NCI-H510A (cell line): ENCODE data around the gene KRTAP5-7.

Source experiments
- DNase-seq: peaks from one replicate; lab custom pipeline; 2025; lab: John Stamatoyannopoulos, UW

The KRTAP5-7 gene

DNA sequence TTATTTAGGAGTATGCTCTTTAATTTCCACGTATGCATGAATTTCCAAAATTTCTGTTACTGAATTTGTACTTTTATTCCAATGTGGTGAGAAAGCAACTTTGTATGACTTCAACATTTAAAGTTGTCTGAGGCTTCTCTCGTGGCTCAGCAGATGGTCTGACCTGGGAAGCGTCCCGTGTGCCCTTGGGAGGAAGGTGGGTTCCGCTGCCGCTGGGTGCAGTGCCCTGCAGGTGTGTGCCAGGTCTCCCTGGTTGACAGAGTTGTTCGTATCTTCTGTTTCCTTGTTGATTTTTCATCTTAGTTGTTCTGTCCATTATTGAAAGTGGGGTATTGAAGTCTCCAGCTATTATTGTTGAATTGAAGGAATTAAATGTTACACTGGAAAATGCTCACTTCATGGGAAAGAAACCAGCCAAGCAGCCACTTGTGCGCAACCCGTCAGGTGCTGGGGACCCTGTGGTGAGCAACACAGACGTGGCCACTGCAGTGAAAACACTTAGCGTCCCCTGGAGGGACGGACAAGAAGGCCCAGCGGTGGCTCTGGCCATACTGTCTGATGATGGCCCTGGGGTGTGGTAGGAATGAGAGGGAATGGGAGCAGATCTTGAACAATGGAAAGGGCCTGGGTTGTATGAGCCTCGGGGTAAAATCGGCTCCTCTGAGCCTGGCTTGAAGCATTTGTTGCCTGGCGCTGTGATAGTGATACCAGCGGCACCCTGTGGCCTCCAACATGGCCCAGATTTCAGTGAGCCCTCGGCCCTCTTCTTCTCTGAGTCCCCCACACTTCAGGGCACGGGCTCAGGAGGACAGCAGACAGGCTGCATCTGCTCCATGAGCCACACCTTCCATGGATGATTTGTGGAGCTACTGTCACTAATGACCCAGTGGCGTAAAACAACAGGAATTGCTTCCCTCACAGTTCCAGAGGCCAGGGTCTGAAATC is 31.5 kb upstream of the KRTAP5-7 start:
- DNase-seq = no peak

DNA sequence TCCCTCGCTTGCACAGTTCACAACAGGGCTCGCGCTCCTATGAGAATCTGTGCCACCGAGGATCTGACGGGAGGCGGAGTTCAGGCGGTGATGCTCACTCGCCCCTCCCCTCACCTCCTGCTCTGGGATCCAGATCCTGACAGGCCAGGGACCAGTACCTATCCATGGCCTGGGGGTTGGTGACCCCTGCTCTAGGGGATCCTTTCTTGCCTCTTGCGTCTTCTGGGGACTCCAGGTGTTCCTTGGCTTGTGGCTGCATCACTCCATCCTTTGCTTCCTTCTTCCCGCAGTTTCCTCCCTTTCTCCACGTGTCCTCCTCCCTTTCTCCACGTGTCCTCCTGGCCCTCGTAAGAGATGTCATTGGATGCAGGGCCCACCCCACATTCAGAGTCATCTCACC is 30.6 kb upstream of the KRTAP5-7 start:
- DNase-seq = no peak

DNA sequence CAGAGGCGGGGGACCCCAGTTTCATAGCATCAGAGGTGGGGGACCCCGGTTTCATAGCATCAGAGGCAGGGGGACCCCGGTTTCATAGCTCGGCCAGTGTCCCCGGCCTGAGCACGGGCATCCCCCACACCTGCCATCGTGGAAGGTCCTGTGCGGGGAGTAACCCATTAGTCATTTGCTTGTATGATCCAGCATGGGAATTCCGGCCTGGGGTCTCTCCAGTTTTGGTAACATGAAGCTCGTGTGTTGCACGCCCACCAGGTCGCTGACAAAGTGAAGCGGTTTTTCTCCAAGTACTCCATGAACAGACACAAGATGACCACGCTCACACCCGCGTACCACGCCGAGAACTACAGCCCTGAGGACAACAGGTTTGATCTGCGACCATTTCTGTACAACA is 29.0 kb upstream of the KRTAP5-7 start:
- DNase-seq = no peak

DNA sequence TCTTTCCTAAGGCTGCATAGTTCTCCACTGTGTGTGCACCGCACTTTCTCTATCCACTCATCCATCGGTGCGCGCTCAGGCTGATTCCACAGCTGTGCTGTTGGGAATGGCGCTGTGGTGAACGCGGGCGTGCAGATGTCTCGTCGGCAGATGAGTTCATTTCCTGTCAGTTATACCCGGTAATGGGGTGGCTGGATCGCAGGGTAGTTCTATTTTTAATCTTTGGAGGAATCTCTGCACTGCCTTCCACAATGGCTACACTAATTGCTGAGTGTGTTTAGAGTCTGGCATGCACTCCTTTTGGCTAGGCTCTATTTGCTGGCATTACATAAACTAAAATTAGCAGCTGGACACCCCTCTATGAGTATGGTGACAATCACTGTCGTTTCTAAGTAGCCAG is 27.9 kb upstream of the KRTAP5-7 start:
- no peak for DNase-seq

DNA sequence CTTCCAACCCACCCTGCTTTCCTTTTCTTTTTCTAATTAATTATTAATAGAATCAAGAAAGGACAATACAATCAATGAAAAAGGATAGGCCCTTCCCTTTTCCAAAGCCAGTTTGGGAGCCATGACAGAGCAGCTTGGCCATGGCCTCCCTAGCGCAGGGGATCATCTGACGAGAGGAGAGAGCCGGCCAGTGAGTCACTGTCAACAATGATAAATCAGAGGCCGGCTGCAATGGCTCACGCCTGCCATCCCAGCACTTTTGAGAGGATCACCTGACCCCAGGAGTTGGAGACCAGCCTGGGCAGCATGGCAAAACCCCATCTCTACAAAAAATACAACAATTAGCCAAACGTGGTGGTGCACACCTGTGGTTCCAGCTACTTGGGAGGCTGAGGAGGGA is 27.5 kb upstream of the KRTAP5-7 start:
- no peak for DNase-seq

DNA sequence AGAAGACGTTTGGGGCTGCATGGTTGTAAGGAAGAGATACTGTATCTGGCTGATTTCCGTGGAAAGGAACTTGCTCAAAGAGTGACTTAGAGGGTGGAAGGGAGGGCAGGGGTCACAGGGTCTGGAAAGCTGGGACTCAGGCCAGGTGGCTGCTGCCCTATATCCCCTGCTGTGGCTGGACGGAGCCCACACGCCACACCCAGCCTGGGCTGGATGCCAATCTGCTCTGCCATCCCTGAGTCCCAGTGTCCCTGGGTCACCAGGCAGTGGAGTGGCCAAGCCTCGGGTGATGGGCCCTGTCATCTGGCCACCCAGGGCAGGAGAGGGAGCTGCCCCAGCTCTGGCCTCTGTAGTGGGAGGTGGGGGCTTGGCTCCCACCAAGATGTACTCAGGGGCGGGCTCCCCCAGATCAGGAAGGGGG is 26.5 kb upstream of the KRTAP5-7 start:
- no peak for DNase-seq

DNA sequence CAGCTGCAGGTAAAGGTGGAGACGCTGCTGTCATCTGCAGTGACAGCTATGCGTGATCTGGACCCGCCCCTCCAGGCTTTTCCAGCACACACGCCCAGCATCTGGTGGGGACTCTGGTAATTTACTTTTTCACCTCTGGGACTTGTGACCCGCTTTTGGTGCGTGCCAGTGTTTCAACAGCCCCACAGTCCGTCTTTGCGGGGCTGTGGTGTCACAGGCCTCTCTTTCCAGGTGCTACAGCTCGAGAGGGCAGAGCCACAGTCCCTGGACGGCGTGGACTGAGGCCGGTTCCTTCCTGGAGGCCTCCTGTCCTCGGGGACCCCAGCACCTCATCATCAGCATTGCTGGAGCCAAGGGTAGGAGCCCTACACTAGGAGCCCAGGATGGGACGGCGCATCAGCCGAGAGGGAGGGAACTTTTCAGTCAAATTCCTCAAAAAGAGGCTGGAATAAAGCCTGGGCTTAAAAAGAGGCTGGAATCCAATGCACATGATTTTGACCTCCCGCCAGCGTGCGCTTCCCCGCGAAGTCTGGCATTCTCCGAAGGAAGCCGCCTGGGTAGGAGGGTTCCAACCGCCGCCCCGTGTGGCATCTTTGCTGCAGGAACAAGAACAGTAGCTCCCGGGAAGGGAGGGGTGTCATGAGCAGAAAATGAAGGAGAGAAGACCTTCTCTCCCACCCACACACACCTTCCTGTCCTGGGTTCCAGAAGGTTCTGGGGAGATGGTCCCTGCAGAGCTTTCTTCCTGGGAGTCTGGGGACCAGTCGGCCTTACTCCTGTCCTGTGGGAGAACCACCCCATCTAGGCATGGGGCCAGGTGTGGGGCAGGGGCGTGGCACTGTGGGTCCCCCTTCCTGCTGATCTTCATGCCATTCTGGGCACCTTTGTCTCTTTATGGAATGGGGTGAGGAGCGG is 25.7 kb upstream of the KRTAP5-7 start:
- DNase-seq = no peak

DNA sequence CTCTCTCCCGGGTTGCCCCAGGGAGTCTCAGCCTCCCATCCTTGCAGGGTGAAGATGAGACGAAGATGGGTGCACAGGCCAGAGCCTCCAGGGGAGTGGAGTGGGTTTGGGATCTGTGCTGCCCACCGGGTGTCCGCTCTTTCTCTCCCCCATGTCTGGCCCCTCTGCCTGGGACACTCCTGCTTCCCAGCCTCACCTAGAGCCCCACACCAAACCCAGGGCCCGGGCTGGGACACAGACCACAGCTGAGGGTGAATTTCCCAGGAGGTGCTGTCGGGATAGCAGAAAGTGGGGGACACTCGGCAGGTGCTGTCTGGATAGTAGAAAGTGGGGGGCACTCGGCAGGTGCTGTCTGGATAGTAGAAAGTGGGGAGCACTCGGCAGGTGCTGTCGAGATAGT is 25.0 kb upstream of the KRTAP5-7 start:
- DNase-seq = no peak

DNA sequence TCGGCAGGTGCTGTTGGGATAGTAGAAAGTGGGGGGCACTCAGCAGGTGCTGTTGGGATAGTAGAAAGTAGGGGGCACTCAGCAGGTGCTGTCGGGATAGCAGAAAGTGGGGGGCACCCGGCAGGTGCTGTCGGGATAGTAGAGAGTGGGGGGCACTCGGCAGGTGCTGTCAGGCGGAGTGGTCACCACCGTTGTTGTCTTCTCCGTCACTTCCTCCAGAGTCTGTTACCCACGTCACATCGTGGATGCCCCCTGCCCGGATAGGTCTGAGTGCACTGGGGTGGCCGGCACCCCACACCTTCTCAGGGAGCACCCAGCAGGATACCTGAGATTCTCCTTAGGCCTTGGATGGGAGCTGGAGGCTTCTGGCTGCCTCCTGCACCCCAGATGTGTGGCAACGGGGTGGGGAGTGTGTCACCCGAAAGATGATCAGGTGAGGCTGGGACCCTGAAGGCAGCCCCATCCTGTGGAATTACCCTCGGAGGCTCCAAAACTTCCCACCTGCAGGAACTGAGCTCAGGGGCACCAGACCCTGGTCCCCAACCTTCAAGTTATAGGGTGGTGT is 24.1 kb upstream of the KRTAP5-7 start:
- DNase-seq = no peak

DNA sequence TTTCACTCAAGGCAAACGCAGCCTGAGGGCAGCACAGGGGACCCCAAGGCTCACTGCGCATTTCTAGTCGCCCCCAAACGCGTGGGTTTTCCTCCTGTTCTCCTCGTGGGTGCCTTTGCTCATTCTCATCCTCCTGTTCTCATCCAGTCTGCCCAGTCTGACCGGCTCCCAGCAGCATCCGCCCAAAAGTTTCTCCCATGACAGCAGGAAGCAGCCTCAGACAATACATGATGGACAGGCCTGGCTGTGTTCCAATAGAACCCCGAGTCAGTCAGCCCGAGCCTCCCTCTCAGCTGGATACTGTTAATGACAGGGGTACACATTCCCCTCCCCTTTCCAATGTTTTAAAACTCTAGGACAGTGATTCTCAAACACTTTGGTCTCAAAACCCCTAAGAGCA is 22.5 kb upstream of the KRTAP5-7 start:
- DNase-seq = no peak

DNA sequence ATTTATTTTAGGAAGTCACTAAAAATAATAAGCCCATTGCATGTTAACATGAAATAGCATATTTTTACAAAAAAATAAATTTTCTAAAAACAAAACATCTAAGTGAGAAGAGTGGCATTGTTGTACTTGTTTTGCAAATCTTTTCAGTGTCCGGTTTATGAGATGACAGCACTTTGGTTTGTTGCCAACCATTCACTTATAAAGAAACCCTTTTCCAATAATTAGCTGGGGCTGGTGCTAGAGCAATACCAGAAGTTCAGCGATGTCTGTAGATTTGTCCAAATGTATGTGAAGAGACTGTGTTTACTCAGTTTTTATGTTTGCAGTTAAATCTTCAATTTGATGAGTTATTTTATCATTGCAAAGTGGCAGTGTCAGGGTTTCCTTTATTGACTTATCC is 22.1 kb upstream of the KRTAP5-7 start:
- no peak for DNase-seq

DNA sequence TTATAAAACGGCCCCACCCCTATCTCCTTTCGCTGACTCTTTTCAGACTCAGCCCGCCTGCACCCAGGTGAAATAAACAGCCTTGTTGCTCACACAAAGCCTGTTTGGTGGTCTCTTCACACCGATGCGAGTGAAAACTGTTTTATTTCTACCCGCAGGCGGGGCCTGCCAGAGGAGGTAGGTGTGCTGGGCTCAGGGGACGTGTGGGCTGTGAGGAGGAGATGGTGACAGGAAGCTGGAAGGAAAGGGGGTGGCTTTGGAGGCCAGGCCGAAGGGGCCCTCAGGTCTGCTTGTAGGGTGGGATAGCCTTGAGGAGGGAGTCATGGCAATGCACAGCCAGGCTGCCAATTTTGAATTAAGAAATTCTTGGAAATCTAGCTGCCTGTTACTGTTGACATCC is 21.3 kb upstream of the KRTAP5-7 start:
- DNase-seq = no peak

DNA sequence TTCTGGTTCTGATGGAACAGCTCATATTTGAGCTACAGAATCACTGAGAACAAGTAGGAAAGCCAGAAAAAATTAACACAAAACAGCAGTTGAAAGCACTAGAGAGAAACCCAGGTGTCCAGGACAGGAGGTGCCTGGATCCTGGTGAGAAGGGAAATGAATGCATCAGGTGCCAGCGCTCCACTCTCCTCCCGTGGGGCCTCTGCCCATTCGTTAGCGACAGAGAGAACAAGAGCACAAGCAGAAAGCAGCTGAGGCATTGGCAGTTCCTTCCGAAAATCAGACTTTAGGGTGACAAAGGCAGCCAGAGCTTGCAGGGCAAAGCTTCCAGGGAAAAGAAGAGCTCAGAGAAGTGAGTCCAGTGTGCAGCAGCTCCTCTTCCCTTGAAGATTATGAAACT is 20.0 kb upstream of the KRTAP5-7 start:
- no peak for DNase-seq

DNA sequence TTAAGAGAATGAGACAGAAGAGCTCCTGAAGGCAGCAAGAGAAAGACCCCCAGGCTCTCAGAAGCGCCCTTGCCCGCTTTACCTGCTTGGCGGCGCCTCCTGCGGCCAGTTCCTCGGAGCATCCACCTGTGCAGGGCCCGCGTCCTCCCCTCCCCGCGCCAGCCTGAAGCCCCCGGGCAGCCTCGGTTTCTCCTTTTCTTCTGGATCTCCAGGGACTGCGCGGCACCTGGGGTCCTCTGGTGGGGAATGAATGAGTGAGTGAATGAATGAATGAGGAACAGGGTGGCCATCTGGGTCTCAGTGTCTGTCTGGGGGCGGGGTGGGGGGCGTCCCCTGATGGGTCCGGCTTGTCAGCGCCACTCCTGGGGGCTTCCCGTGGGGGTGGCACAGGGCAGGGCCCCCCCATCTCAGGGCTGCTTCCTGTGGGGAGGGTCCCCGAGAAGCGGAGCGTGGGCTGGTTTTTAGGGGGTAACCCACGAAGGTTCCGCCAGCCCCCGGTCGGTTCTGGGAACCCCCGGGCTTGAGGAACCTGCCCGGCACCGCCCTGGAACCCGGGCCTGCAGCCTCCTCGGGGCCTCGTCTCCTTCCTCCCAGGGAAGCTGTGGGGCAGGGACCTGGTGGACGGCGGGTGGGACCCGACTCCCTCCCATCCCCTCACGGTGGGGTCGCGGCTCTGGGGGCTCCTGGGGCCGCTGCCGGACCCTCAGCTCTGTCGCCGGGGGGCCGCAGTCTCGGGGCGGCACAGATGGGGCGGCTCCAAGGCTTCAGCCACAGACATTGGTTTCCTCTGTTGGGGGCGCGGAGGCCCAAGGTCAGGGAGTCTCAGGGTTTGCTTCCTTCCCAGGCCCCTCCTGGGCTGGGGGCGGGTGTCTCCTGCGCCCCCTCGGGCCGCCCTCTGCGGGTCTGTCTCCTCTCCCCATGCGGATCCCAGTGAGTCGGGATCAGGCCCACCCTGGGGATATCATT is 8.3 kb upstream of the KRTAP5-7 start:
- DNase-seq = no peak

DNA sequence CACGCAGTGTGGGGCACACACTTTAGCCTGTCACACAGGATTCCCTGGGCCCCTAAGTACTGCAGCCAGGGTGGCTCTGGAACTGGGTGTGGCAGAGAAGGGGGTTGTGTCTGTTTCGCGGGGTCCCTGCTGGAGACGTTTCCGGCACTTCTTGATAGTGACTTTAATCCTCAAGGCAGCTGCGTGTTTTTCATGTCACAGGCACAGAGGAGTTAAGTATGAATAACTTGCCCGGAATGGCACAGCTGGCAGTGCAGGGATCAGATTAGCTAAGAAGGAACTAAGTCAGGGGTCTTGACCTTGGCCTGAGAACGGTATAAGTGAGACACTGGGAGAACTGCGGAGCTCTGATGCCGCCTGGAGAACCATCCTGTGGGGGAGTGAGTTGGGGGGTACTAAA is 7.5 kb upstream of the KRTAP5-7 start:
- DNase-seq = no peak

DNA sequence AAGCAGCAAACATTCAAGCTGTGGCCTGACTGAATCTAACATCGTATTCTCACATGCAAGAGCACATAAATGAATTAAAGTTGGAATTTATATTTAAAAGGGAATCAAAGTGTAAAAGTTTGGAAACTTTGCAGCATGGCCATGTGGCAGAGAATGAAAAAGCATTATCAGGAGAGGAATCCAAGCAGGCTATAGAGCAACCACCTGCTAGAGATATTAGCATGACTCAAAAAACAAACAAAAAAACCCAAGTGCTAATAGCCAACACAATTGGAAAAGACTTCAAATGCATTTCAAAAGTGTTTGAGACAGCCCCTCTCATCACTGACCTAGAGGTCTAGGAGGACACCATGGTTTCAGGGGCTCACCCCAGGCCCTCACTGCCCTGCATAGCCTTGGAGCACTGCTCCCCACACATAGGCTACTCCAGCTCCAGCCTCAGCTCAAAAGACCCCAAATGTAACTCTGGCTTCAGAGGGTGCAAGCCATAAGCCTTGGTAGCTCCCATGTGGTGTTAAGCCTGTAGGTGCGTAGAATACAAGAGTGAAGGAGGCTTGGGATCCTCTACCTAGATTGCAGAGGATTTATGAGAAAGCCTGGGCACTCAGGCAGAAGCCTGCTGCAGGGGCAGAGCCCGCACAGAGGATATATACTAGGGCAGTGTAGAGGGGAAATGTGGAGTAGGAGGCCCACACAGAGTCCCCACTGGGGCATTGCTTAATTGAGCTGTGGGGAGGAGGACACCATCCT is 1.7 kb upstream of the KRTAP5-7 start:
- no peak for DNase-seq

DNA sequence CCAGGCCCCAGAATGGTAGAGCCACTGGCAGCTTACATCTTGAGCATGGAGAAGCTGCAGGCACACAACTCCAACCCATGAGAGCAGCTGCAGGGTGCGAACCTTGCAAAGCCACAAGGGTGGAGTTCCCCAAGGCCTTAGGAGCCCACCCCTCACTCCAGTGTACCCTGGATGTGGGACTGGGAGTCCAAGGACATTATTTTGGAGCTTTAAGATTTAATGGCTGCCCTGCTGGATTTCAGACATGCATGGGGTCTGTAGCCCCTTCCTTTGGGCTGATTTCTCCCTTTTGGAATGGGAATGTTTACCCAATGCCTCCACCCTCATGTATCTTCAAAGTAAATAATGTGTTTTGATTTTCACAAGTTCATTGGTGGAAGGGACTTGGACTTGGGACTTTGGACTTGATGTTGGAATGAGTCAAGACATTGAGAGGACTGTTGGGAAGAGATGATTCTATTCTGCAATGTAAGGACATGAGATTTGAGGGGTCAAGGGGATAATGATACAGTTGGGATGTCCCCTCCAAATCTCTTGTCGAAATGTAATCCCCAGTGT is 1.1 kb upstream of the KRTAP5-7 start:
- DNase-seq = no peak

DNA sequence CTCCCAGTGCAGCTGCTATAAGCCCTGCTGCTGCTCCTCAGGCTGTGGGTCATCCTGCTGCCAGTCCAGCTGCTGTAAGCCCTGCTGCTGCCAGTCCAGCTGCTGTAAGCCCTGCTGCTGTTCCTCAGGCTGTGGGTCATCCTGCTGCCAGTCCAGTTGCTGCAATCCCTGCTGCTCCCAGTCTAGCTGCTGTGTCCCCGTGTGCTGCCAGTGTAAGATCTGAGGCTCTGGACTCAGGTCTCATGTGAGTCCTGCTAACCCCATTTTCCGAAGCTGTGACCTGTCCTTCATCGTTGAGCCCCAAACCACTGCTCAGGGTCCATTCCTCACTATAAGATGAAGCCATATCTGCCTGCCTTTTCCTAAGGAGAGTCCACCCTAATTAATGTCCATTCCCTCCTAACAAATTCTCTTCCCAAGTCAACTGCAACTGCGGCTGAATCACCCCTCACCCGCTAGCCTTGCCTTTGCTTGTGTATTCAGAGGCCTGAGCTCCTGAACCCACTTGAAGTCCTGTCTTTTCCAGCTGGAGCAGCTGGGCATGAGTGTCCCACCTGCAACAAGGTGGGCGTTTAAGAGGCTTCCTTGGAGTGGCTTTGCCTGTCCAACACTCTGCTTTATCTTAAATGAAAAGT is 626 bp downstream of the KRTAP5-7 start:
- no peak for DNase-seq

DNA sequence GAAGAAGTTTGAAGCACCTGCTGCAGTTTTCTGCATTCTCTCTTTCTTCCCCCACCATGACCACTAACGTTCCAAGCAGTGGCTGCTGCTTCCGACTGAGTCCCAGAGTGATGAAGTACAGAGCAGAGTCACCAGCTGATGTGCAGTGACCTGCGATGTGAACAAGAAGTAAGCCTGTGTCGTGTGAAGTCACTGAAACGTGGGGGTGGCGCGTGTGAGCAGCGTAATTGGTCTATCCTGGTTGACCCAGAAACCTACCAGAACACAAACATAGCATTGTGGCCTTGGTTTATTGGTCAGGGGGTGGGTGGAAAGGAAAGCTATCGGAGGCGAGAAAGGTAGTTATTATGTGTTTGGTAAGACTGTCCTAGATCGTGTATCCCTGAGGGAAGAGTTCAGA is 3.5 kb downstream of the KRTAP5-7 start:
- no peak for DNase-seq

DNA sequence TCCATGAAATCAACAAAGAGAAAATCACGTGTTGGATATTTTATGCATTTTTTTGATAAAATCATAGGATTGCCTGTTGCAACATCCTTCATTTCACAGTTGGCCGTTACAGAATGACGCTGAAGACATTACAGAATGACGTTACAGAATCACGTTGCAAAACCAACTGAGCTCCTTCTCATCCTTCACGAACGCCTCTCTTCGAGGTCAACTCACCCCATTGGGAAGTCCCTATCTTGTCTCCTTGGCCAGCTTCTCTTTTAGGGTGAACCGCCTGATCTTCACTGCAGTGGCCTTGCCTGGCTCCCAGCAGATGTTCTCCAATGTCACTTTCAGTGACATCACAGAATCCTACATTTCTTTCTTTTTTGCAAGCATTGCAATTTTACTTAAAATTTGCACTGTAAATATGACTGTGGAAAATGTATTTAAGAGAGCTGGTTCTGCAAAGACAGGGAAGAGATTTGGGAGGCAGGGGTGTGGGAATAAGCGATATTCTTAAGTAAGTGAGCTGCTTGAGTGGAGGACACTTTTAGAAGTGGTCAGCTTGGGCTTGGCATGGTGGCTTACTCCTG is 5.1 kb downstream of the KRTAP5-7 start:
- no peak for DNase-seq
